H1 (cell line): ENCODE data around the gene CFAP92. TPM values are rescaled to one million over a fixed set of nuclear protein-coding genes. Genes with fewer than 3 reads are reported as not detected.

ENCODE experiments used
- CBX8 ChIP-seq: fragments of 300-800, 300-1000 bp; sonication (generic); IDR thresholded peaks from 2 replicates; pipeline ENCODE4 v1.7.1; 2016; ENCODE audit warnings: low read depth, low read length, borderline replicate concordance
- EP300 ChIP-seq, 2 experiments: IDR thresholded peaks; 1 replicate in 1 of 2; 2 replicates in 1 of 2; pipeline ENCODE4 v1.6.1; 2011 to 2012; ENCODE audit warnings: low read depth in 2 of 2, low read length in 2 of 2, mild to moderate bottlenecking in 2 of 2, borderline replicate concordance in 1 of 2, inconsistent platforms in 1 of 2, moderate library complexity in 1 of 2
- HDAC6 ChIP-seq: IDR thresholded peaks from one replicate; pipeline ENCODE4 v1.7.1; 2012; ENCODE audit warnings: low read depth, mild to moderate bottlenecking, inconsistent platforms, low read length, moderate library complexity
- KDM1A ChIP-seq: fragments of 200-600, 300-600 bp; sonication (generic); IDR thresholded peaks from 2 replicates; pipeline ENCODE4 v1.7.1; 2016; ENCODE audit warnings: mild to moderate bottlenecking, low read length, borderline replicate concordance
- KDM5A ChIP-seq: fragments of 200-600 bp; IDR thresholded peaks from 2 replicates; pipeline ENCODE4 v1.7.1; 2012; ENCODE audit warnings: mild to moderate bottlenecking, low read length, inconsistent platforms, mixed read lengths
- SP1 ChIP-seq: IDR thresholded peaks from 2 replicates; pipeline ENCODE4 v1.6.1; 2011; ENCODE audit warnings: low read depth, low read length
- TAF1 ChIP-seq: IDR thresholded peaks from 2 replicates; pipeline ENCODE4 v1.6.1; 2011; ENCODE audit warnings: mild to moderate bottlenecking, low read depth, low read length
- TBP ChIP-seq: IDR thresholded peaks from 2 replicates; pipeline ENCODE4 v1.6.1; 2011; ENCODE audit warnings: low read depth, low read length, improper control_type of control experiment
- USF2 ChIP-seq: IDR thresholded peaks from 2 replicates; pipeline ENCODE4 v1.6.1; 2011; ENCODE audit warnings: low read length, improper control_type of control experiment
- polyA plus RNA-seq, 7 experiments: library from polyadenylated mRNA; depleted of rRNA in 3 of 7; stranded (reverse) in 5 of 7; unstranded in 2 of 7; fragments of >200 nt in 5 of 7; fragments of 200-250 nt in 2 of 7; gene quantifications; 1 replicate in 5 of 7; 2 replicates in 1 of 7; 4 replicates in 1 of 7; pipeline versions ENCODE4 v1.2.1 to v1.2.3, GENCODE V29; 2011 to 2013; ENCODE audit warnings: missing spikeins in 2 of 7, mixed read lengths in 2 of 7
- total RNA-seq: library from RNA; stranded (reverse); fragmentation: NEBNext Ultra II Directional; extraction: Animal tissue kit (Norgen Biotek cat#: 25700); gene quantifications from 2 replicates; pipeline ENCODE4 v1.2.1, GENCODE V29; 2021
- TF ChIP-seq, protein P1 (sequence below): fragments of 300-600 bp; sonication (generic); IDR thresholded peaks from 2 replicates; pipeline ENCODE4 v1.7.1; 2012; ENCODE audit warnings: low read length, moderate library complexity, mild to moderate bottlenecking, inconsistent platforms; ENCODE audit not compliant: insufficient replicate concordance

CFAP92 gene
- total and polyA plus RNA-seq, 2 of the 8 experiments (the other 6 are each of a cell fraction or from before 2014, with no cell fraction given), result 0.77 to 2.0 TPM

DNA sequence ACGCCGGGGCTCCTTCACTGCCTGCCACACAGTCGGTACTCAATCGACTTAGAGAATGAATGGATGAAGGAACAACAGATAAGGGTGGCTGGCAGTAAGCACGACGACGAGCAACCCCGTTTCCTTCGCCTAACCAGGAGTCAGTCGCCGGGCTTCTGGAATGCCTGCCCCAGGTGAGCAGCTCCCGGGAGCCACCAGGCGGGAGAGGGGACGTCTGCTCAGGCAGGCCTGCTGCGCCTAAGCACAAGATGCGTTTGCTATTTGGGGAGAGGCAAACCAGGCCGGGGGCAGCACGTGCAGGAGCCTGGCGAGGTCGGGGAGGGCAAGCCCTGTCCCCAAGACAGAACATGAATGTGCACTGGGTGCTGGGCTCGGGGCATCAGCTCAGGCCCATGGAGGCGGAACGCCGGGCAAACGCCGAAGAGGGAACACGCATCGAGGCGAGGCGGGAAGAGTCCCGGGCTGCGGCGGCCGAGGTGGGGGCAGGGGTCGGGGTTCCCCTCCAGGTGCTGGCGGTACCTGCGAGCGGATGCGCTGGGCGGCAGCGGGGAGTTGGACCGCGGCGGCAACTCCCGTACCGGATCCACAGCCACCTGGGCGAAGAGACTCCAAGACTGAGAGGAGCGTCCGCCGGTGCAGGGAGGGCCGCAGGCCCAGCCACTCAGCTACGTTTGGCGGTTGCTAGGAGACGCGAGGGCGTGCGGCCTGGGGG lies at the start of gene CFAP92 (continued):
- TF ChIP-seq, protein P1, sequence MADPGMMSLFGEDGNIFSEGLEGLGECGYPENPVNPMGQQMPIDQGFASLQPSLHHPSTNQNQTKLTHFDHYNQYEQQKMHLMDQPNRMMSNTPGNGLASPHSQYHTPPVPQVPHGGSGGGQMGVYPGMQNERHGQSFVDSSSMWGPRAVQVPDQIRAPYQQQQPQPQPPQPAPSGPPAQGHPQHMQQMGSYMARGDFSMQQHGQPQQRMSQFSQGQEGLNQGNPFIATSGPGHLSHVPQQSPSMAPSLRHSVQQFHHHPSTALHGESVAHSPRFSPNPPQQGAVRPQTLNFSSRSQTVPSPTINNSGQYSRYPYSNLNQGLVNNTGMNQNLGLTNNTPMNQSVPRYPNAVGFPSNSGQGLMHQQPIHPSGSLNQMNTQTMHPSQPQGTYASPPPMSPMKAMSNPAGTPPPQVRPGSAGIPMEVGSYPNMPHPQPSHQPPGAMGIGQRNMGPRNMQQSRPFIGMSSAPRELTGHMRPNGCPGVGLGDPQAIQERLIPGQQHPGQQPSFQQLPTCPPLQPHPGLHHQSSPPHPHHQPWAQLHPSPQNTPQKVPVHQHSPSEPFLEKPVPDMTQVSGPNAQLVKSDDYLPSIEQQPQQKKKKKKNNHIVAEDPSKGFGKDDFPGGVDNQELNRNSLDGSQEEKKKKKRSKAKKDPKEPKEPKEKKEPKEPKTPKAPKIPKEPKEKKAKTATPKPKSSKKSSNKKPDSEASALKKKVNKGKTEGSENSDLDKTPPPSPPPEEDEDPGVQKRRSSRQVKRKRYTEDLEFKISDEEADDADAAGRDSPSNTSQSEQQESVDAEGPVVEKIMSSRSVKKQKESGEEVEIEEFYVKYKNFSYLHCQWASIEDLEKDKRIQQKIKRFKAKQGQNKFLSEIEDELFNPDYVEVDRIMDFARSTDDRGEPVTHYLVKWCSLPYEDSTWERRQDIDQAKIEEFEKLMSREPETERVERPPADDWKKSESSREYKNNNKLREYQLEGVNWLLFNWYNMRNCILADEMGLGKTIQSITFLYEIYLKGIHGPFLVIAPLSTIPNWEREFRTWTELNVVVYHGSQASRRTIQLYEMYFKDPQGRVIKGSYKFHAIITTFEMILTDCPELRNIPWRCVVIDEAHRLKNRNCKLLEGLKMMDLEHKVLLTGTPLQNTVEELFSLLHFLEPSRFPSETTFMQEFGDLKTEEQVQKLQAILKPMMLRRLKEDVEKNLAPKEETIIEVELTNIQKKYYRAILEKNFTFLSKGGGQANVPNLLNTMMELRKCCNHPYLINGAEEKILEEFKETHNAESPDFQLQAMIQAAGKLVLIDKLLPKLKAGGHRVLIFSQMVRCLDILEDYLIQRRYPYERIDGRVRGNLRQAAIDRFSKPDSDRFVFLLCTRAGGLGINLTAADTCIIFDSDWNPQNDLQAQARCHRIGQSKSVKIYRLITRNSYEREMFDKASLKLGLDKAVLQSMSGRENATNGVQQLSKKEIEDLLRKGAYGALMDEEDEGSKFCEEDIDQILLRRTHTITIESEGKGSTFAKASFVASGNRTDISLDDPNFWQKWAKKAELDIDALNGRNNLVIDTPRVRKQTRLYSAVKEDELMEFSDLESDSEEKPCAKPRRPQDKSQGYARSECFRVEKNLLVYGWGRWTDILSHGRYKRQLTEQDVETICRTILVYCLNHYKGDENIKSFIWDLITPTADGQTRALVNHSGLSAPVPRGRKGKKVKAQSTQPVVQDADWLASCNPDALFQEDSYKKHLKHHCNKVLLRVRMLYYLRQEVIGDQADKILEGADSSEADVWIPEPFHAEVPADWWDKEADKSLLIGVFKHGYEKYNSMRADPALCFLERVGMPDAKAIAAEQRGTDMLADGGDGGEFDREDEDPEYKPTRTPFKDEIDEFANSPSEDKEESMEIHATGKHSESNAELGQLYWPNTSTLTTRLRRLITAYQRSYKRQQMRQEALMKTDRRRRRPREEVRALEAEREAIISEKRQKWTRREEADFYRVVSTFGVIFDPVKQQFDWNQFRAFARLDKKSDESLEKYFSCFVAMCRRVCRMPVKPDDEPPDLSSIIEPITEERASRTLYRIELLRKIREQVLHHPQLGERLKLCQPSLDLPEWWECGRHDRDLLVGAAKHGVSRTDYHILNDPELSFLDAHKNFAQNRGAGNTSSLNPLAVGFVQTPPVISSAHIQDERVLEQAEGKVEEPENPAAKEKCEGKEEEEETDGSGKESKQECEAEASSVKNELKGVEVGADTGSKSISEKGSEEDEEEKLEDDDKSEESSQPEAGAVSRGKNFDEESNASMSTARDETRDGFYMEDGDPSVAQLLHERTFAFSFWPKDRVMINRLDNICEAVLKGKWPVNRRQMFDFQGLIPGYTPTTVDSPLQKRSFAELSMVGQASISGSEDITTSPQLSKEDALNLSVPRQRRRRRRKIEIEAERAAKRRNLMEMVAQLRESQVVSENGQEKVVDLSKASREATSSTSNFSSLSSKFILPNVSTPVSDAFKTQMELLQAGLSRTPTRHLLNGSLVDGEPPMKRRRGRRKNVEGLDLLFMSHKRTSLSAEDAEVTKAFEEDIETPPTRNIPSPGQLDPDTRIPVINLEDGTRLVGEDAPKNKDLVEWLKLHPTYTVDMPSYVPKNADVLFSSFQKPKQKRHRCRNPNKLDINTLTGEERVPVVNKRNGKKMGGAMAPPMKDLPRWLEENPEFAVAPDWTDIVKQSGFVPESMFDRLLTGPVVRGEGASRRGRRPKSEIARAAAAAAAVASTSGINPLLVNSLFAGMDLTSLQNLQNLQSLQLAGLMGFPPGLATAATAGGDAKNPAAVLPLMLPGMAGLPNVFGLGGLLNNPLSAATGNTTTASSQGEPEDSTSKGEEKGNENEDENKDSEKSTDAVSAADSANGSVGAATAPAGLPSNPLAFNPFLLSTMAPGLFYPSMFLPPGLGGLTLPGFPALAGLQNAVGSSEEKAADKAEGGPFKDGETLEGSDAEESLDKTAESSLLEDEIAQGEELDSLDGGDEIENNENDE, result no peak
- TF ChIP-seq KDM5A (no peak), KDM1A (no peak), CBX8 (no peak), HDAC6 (no peak), USF2 (no peak), TBP (no peak), SP1 (no peak), TAF1 (peak; percentile 64), EP300 (IDR thresholded peaks at IDR 0.05; ENCODE audit: borderline replicate concordance in 1 of 2, low read depth in 2 of 2, low read length in 2 of 2) (no peak)
